ENCODE data around the gene KAT8. TPM values are rescaled to one million over a fixed set of nuclear protein-coding genes. Genes with fewer than 3 reads are reported as not detected.

KAT8 gene
- total and polyA plus RNA-seq, 9 of the 15 experiments (the other 6 are each of a cell fraction or from before 2014, with no cell fraction given): 10.0 to 98.5 (median 76.4) TPM

- TF ChIP-seq ZNF407 (IDR thresholded peaks at IDR 0.05; ENCODE audit: low read depth): no peak
- peak; percentile 44; the same call in 1 of the 2 replicates for TF ChIP-seq PHF8 (IDR thresholded peaks at IDR 0.05; ENCODE audit: borderline replicate concordance, low read length)
- no peak for TF ChIP-seq EHMT2 (IDR thresholded peaks at IDR 0.05)
- TF ChIP-seq CBFA2T3 (IDR thresholded peaks at IDR 0.05): 0 out of 2 replicates have a peak, but pooled peaks have one; percentile 21
- no peak for TF ChIP-seq MBD1 (CRISPR knock-in tag; IDR thresholded peaks at IDR 0.05)
- TF ChIP-seq ZNF830 (CRISPR knock-in tag; IDR thresholded peaks at IDR 0.05): no peak
- TF ChIP-seq ZNF696 (CRISPR knock-in tag; conservative IDR thresholded peaks at IDR 0.05): no peak
- TF ChIP-seq MEIS2 (IDR thresholded peaks at IDR 0.05; ENCODE audit: partially characterized antibody): peak; percentile 8
- TF ChIP-seq BCLAF1 (IDR thresholded peaks at IDR 0.05; ENCODE audit: borderline replicate concordance in 1 of 2, control insufficient read depth in 1 of 2, low read depth in 2 of 2, low read length in 1 of 2): peak in 1 of 2 experiments; percentile 84; a peak in 1 of 4 replicates
- no peak for TF ChIP-seq MCM5 (IDR thresholded peaks at IDR 0.05; ENCODE audit: low read depth)
- no peak for TF ChIP-seq ZNF232 (CRISPR knock-in tag; IDR thresholded peaks at IDR 0.05)
- no peak for TF ChIP-seq KHSRP (IDR thresholded peaks at IDR 0.05)
- no peak for TF ChIP-seq HEY1 (CRISPR knock-in tag; IDR thresholded peaks at IDR 0.05; ENCODE audit: borderline replicate concordance)
- TF ChIP-seq ZNF561 (CRISPR knock-in tag; conservative IDR thresholded peaks at IDR 0.05): no peak
These were observed 11.7 kb upstream of the KAT8 start (continued) for GRCh38 chr16:31105677-31106213.
